ENCODE data around the gene CD93.

The CD93 gene

DNA sequence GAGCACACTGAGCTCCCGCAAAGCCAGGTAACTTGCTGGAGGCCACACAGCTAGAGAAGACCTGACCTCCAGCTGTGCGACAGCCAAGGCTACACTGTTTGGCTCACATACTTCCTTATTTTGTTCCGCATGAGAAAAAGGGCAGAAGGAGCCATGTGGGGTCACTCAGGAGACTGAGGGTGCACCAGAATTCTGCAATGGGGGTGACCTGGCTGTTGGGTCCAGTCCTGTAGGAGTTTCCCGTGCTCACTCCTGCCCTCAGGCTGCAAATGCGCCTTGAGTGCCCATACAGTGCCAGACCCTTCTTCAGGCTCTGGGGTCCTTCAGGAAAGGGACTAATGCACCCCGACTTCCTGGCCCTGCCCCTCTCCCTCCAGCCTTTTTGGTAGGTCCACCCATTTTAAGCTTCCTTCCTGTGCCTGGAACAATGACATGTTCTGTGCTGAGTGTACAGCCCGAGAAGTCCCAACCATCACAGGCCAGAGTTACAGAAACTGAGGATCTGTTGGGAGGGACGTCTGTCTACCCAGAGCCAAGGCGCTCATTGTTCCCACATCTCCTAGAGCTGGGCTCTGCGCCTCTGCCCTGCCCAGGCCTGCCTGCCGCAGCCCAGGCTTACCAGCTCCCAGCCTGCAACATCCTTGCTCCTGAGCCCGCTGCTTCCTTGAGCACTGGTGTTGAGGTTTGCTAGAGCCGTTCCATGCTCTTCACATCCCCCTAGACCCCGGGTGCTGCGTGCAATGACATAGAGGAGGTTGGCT is 33.5 kb upstream of the CD93 start:
- no peak for DNase-seq

DNA sequence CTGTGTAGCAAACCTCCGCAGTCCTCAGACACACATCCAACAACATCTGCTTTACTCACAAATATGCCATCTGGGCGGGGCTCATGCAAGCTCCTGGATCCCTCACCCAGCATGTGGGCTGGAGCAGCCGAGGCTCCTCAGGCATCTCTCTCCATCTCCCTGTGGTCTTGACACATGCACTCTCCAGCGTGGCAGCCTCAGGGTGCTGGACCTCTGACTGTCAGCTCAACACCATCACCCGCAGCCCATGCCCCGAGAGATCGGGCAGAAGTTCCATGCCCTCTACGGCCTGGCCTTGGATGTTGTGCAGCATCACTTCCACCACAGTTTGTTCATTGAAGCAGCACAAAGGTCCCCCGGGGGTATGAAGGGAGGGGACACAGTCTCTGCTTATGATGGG is 32.6 kb upstream of the CD93 start:
- no peak for DNase-seq

- DNase-seq = no peak
These were observed 32.0 kb upstream of the CD93 start for GRCh38 chr20:23118144-23118543.

DNA sequence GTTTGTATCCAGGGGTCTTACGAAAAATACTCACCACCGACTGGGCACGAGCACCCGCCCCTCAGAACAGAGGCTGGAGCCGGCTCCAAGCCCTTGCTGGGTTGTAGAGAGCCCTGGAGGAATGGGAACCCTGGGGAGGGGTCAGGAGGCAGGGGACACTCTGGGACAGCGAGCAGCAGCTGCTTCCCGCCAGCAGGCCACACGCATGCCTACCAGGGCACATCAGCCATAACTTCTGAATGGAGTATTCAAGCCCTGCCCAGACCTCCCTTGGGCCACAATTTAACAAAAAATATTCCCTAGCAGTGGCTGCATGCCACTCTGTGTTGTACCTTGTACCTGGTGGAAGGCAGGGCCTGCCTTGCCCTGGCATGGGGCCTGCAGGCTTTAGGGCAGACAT is 31.6 kb upstream of the CD93 start:
- no peak for DNase-seq

GRCh38 chr20:23116311-23117089 is 30.4 kb upstream of the CD93 start:
- DNase-seq = peak; percentile 83 to 96 (median 94)

GRCh38 chr20:23115822-23116221 is 29.7 kb upstream of the CD93 start:
- DNase-seq = peak; percentile 78 to 98 (median 94)

- peak in 1 of 3 donors; percentile 39 for DNase-seq
These were observed 28.4 kb upstream of the CD93 start for GRCh38 chr20:23114448-23115082.

GRCh38 chr20:23114018-23114417 is 27.9 kb upstream of the CD93 start:
- DNase-seq = peak; percentile 73 to 77 (median 76)

GRCh38 chr20:23112595-23112994 is 26.5 kb upstream of the CD93 start:
- DNase-seq = no peak

DNA sequence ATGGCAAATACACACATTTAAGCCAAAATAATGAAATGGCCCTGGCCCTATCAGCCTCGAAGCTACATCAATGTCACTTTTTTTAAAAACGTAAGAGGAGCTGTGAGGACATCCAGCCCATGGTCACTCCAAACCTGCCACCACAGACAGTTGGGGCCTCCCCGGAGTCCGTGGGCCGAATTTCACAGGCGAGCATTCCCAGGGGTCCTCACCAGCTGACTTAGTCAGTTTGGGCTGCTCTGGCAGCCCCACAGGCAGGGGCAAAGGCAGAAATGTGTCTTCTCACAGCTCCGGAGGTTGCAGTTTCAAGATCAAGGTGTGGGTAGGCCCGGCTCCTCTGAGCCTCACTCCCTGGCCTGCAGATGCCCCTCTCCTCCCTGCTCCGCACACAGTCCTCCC is 25.8 kb upstream of the CD93 start:
- no peak for DNase-seq

GRCh38 chr20:23111307-23111943 is 25.3 kb upstream of the CD93 start:
- no peak for DNase-seq

- DNase-seq = no peak
These were observed 22.7 kb upstream of the CD93 start for GRCh38 chr20:23108871-23109270.

- DNase-seq = peak in 1 of 3 donors; percentile 66
These were observed 21.3 kb upstream of the CD93 start for GRCh38 chr20:23107466-23107865.

GRCh38 chr20:23106271-23106851 is 20.2 kb upstream of the CD93 start:
- DNase-seq = peak; percentile 63 to 77 (median 68)

DNA sequence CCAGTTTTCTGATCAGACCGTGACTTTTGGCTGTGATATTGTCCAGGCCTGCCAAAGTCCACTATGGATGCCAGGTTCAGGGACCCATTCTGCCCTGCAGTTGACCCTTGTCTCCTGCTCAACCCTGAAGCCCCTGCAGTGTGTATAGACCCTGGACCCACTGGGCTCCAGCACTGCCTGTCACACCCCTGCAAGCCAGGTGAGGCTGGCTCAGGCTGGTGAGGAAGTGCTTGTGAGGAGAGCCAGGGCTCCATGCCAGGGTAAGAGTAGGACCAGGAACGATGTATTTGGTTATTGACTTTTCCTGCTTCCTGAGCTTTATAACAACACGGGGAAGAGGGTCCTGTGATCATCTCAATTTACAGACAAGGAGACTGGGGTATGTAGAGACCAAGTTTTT is 19.1 kb upstream of the CD93 start:
- no peak for DNase-seq

DNA sequence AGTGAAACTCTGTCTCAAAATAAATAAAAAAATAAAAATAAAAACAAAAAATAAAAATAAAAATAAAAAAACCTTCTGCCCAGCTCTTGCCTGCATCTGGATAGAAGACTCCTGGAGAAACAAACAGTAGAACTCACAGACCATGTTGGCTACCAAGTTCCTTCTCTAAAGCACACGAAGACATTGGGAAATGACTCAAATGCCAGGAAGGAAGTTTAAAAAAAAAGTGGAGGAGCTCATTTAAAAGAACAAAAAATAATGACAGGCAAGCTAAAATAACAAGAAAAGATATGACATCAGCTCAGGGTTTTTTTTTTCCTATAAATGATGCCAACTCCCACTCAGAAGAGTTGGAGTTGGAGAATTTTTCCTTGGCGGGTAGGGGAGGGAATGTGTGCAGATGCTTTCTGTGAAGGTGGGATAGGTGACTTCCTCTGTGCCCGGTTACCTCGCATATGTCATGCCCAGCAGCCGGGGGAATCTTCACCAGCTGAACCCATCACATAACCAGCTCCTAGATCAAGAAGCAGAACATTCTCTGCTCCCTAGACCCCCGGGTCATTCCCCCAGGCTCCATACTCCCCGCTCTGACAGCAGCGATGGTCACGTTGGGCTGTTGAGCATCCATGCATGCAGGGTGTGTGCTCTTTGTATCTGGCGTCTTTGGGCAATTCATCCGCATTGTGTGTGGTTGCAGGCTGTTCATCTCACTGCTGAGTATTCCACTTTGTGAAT is 17.3 kb upstream of the CD93 start:
- peak; percentile 68 to 95 (median 86) for DNase-seq

GRCh38 chr20:23101696-23102406 is 15.7 kb upstream of the CD93 start:
- no peak for DNase-seq

- no peak for DNase-seq
These were observed 14.6 kb upstream of the CD93 start for GRCh38 chr20:23100720-23101107.

GRCh38 chr20:23099791-23100719 is 13.9 kb upstream of the CD93 start:
- no peak for DNase-seq

Data from suppressor macrophage treated with lipopolysaccharide for 1 hour (primary cell).